GM21528 (cell line): ENCODE results near the gene PDXDC1.
"Not testable (repeated sequence)": the region's sequence is repeated elsewhere in the genome, so short reads cannot be mapped to it uniquely, and the experiment has no call there.

Experiments used
- ATAC-seq: cut with Tn5 transposase; IDR thresholded peaks from one replicate; pipeline ENCODE4 v1.9.1; 2021; ENCODE audit warnings: mild to moderate bottlenecking, moderate library complexity; ENCODE audit not compliant: unreplicated experiment, low FRiP score

Gene PDXDC1

DNA sequence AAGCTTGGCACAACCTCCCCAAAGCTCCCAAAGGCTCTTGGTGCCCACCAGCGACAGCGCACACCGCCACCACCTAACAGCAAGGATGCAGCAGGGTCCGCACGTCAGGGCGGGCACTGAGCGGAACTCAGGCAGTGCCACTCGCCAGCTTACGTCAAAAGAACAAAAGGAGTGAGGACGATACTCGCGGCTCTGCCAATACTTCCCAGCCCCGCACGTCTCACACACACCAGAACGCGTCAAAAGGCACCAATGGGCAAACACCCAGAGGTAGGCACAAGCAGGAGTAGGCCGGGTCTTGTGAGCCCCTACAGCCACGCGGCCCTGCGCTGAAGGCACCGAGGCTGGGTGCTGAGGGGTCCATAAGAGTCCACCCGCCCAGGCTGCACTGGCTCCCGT, 171.4 kb downstream of the PDXDC1 start:
- not testable (repeated sequence) for ATAC-seq

DNA sequence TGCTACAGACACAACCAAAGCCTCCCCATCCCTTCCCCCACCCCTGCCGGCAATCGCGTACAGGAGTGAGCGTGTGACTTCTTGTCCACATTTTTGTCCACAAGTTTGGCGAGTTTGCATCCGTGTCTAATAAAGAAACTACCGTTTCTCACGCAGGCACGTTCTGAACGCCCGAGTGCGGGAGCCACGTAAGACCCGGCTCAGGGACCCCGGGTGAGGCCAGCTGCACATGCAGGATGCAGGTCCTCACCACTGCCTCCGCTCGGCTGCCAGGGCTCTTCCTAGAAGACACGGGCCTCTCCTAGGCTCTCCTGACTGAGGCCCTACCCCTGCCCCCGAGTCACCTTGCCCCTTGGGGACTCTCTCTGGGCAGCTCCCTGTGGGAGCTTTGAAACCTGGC, 174.0 kb downstream of the PDXDC1 start:
- not testable (repeated sequence) for ATAC-seq

DNA sequence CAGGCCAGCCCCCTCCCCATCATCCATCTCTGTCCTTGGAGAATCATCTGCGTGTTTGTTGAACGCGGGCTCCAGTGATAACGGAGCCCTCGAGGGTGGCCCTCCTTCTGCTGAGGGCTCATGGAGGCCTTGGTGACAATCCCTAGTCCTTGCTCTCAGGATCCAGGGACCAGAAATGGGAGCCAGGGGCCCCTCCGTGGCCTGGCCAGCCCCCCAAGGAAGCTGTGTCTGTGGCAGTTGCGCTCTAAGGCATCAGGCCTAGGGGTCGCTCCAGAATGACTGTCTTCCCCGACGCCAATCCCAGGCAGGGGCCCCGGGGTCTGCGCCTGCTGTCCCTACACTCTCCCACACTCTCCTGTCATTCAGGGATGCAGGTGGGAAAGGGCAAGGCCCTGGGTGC, 174.4 kb downstream of the PDXDC1 start:
- not testable (repeated sequence) for ATAC-seq

DNA sequence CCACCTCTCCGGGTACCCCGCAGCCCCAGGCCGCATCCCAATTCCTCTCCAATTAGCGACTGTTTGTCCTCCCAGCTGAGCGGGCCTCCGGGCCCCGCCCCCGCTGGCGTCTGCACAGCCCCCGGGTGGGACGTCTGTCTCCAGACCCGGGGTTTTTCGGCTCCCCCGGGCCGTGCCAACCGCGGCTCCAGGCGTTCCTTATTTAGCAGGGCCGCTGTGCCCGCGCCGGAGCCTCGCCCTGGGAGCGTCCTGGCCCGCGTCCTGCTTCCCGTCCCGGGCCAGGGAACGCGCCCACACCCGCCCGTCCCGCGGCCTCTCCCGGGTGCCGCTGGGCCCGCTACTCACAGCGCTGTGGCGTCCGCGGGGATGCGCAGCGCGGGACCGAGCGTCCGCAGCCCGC, 179.2 kb downstream of the PDXDC1 start:
- ATAC-seq, result not testable (repeated sequence)

DNA sequence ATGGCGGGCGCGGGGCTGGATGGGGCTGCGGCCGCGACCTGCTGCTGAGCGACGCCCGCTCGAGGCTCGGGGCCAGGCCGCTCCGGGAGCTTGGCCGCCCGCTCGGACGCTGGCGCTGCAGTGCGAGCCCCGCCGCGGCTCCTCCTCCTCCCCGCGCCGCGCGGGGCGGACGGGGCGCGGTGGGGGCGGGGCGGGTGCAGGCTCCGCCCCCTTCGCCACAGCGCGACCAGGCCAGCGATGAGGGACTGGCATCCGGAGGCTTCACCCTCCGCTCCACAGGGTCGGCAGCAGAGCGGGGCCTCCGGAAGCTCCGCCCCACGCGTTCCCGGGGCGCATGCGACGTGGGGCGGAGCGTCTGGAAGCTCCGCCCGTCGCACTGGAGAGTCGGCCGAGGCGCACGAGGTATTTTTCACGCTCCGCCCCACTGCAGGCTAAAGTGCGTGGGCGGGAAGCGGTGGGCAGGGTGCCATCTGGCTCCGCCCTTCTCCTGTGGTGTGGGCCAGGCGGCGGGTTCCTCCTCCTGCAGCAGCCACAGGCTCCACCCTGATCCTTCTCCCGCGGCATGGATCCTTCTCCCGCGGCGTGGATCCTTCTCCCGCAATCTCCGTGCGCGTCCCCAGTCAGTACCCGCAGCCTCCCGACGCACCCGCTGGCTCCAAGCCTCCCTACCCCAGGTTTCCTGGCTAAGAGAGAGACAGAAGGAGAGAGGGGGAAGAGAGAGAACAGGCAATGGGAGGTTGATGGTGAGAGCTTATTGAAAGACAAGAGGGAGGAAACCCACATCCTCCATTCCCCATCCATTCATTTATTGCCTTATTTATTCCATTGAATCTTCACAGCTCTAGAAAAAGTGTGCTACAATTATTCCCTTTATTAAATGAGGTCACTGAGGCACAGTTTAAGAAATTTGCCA, 180.1 kb downstream of the PDXDC1 start:
- ATAC-seq, result peak; percentile 63

DNA sequence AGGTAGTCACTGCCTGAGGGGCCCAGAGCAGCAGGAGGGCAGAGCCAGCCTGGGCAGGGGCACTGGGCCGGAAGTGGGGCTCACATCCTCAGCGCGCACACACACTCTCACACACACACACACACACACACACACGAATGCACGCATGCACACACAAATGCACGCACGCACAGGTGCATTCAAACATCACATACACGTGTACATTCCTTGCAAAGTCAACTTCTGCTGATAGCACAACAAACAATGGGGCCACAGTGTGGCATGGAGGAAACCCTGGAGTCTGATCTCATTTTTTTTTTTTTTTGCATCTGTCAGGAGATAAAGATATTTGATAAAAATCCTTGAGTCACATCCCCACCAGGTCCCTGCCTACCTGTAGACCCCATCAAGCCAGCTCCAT, 182.8 kb downstream of the PDXDC1 start:
- ATAC-seq, result not testable (repeated sequence)

DNA sequence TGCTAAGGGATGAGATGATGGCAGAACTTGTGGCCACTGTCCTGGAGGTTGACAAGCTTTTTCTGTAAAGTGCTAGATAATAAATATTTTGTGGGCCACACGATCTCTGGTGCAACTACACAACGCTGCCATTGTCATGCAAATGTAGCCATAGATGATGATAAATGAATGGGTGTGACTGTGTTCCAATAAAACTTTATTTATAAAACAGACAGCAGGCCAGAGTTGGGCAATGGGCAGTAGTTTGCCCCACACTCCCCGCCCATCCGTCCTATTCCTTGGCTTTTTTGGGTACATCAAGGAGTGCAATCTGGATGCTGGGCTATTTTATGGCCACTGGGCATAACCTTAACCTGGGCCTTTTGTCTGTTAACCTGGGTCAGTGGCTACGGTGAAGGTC, 184.8 kb downstream of the PDXDC1 start:
- not testable (repeated sequence) for ATAC-seq

DNA sequence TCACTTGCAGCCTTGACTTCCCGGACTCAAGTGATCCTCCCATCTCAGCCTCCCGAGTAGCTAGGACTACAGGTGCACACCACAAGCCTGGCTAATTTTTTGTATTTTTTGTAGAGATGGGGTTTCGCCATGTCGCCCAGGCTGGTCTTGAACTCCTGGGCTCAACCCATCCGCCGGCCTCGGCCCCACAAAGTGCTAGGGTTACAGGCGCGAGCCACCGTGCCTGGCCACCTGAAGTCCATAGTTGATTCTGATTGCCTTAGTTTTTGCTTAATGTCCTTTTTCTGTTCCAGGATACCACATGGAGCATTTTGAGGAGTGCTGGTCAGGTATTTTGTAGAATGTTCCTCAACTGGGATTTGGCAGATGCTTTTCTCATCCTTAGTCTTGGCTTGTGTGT, 185.7 kb downstream of the PDXDC1 start:
- ATAC-seq, result not testable (repeated sequence)

DNA sequence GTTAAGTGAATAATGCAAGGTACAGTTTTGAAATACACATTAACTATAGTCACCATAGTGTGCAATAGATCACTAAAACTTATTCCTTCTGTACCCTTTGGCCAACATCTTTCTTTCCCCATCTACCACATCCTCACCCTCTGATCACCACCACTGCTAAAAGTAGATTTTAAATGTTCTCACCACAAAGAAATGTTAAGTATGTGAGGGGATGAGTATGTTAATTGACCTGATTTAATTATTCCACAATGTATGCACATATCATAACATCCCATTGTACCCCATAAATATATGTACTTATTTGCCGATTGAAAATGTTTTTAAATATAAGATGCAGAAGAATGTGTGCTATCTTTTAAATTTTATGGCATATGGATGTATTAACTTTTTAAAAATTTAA, 188.2 kb downstream of the PDXDC1 start:
- ATAC-seq, result not testable (repeated sequence)

DNA sequence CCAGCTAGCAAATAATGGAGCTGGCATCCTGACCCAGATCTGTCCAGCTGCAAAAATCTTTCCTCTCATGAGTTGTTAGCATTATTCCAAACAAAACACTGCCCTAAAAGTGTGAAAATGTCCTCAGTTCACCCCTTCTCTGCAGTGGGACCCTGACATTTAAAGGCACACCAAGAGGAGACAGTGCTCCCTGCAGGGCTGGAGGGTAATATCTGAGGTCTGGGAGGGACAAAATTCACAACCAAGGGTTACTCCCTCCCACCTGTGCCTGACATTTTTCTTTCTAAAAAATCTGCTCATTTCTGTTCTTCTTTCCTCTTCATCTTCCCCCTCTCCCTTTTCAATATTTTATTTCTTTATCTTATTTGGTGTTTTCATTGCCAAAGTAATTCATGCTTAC, 191.4 kb downstream of the PDXDC1 start:
- ATAC-seq, result not testable (repeated sequence)

DNA sequence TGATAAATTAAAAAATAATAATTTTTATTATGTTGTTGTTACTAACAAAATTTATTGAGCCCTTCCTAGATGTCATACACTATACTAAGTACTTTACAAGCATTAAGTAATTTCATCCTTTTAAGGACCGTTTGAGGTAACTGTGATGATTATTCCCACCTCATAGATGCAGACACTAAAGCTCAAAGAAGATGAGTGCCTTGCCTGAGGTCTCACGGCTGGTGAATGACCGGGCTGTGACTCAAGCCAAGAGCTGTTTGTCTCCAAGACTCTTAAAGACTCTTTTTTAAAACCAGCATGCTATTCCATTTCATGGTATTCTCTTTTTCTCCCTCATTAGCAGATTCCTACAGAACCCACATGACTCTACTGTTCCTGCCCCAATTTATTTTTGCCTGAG, 193.5 kb downstream of the PDXDC1 start:
- not testable (repeated sequence) for ATAC-seq

DNA sequence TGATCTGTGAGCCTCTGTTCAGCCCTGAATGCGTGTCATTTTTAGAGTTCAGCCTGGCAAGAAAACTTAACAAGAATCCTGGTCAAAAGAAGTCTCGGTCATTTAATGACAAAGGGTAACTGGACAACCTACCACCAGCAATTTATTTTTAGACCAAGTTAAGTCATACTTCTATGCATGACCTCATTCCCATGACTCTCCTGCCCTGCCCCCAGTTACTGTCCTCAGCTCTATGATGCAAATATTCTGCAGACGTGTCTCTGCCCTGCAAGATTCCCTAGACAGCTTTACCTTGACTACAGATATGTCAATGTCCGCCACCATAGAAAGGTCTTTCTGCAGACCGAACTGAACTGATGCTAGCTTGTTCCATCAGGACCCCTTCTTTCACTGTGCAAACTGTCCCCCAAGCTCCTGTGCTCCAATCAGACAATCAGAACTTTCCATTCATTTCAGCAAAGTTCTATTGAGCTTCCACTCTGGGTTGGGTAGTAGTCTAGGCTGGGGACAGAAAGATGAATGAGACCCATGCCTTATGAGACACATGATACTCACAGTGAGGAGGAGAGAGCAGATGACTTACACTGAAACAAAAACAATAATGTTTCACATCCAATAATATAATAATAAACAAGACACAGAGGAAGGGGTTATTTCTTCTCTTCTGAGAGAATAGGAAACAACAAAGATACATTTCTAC, 194.3 kb downstream of the PDXDC1 start:
- ATAC-seq, result not testable (repeated sequence)

DNA sequence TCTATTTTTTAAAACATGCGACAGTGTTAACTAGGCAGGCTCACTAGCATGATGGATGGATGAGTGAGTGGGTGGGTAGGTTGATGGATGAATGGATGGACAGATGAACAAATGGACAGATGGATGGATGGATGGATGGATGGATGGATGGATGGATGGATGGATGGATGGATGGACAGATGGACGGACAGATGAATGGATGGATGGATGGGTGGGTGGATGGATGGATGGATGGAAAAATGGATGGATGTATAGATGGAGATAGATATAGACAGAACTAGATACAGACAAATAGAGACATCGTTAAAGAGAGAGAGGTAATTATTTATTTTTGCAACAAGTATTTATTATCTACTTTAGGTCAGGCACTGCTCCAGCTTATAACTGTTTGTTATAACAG, 205.1 kb downstream of the PDXDC1 start:
- ATAC-seq, result not testable (repeated sequence)

DNA sequence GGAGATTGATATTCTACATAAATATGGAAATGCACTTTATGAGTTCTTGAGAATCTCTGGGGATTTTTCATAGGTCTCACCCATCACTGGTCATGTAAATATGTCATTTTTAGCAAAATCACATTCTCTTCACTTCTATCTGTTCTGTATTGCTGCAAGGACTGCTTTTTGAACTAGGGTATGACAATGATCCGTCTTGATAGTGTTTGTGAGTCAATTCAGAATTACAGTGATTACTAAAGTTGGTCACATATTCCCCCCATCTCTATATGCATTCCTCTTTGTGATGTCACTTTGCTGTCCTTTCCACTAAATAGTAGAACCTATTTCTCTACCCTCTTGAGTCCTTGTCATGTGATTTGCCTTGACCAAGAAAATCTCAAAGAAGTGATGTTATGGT, 206.1 kb downstream of the PDXDC1 start:
- ATAC-seq, result not testable (repeated sequence)

DNA sequence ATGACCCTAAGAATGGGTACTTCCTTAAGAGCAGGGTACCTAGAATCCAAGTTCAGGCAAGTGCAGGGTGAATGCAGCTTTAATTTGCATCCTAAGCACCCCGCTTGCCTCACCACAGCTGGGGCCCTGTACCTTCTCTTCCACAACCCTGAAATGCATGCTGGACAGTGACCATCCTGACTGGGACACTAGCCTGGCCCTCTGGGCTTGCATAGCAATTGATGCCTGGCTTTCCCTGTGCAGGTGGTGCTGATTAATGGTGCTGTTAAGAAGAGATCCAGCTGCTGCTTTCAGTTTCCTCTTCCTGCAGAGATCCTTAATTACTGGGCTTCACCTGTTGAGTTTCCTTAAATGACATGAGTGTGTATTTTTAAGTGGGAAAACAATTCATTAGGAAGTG, 209.2 kb downstream of the PDXDC1 start:
- not testable (repeated sequence) for ATAC-seq
